ENCODE measurements around the gene KCNT2. TPM values are rescaled to one million over a fixed set of nuclear protein-coding genes. Genes with fewer than 3 reads are reported as not detected.

The KCNT2 gene
- total RNA-seq, 4 donors from 2014 or later, result 0.35 to 2.3 (median 0.91) TPM; not detected in 1

DNA sequence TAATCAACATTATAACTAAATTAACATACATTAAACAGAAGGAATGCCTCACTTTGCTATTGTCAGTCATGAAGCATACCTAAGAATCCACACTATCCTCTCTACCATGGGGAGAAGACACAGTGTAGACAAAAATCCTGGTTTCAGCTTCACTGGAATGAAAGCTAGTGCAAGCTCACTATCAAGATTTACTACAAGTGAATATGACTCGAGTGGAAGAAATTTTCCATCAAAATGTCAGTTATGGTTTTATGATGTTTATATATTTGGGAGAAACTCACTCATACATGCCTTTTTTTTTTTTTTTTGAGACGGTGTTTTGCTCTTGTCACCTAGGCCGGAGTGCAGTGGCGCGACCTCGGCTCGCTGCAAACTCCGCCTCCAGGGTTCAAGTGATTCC is 424.3 kb downstream of the KCNT2 start:
- H3K9me3 ChIP-seq, result no peaks in the 10 kb centered on the region
- H3K27ac ChIP-seq, result no peak overlapping the region
- H3K4me1 ChIP-seq, result peaks cover 5 to 17% (median 8%) of the 10 kb centered on the region in 3 donors
- WGBS, 2 donors, result 88 to 91% methylated on average over 3 to 8 of the region's 8 CpGs
- no peak for DNase-seq
- no peak for TF ChIP-seq POLR2A (IDR thresholded peaks at IDR 0.05)
- TF ChIP-seq, protein P1, sequence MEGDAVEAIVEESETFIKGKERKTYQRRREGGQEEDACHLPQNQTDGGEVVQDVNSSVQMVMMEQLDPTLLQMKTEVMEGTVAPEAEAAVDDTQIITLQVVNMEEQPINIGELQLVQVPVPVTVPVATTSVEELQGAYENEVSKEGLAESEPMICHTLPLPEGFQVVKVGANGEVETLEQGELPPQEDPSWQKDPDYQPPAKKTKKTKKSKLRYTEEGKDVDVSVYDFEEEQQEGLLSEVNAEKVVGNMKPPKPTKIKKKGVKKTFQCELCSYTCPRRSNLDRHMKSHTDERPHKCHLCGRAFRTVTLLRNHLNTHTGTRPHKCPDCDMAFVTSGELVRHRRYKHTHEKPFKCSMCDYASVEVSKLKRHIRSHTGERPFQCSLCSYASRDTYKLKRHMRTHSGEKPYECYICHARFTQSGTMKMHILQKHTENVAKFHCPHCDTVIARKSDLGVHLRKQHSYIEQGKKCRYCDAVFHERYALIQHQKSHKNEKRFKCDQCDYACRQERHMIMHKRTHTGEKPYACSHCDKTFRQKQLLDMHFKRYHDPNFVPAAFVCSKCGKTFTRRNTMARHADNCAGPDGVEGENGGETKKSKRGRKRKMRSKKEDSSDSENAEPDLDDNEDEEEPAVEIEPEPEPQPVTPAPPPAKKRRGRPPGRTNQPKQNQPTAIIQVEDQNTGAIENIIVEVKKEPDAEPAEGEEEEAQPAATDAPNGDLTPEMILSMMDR (IDR thresholded peaks at IDR 0.05), result no peak
- H3K27me3 ChIP-seq, result no peaks in the 10 kb centered on the region
- H3K36me3 ChIP-seq, result no peaks in the 10 kb centered on the region
- H3K4me3 ChIP-seq, result no peak overlapping the region
- intact Hi-C loops (cut with DNase I), result no loop called here

DNA sequence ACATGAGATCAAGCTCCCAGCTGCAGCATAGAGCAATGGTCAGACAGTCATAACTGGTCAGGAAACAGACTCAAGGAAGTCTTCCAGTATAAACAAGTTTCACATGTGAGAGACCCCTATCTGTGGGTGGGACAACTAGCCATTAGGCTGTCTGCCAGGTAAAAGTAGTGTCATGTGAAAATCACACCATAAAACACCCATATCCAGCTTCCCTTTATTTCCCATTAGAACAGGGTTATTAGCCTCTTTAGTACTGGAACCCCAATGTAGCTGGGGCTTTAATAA is 426.7 kb downstream of the KCNT2 start:
- Histone ChIP-seq H3K9me3 (no peaks in the 10 kb centered on the region), H3K36me3 (no peaks in the 10 kb centered on the region), H3K27ac (peak overlapping the region in 3 of 4 donors; percentile 19 to 66 (median 56)), H3K4me1 (peaks cover 5 to 17% (median 8%) of the 10 kb centered on the region in 3 donors), H3K4me3 (no peak overlapping the region), H3K27me3 (no peaks in the 10 kb centered on the region)
- no peak for DNase-seq
- TF ChIP-seq, protein P1 (IDR thresholded peaks at IDR 0.05), result no peak
- no peak for TF ChIP-seq POLR2A (IDR thresholded peaks at IDR 0.05)
- intact Hi-C loops (cut with DNase I), result no loop called here

DNA sequence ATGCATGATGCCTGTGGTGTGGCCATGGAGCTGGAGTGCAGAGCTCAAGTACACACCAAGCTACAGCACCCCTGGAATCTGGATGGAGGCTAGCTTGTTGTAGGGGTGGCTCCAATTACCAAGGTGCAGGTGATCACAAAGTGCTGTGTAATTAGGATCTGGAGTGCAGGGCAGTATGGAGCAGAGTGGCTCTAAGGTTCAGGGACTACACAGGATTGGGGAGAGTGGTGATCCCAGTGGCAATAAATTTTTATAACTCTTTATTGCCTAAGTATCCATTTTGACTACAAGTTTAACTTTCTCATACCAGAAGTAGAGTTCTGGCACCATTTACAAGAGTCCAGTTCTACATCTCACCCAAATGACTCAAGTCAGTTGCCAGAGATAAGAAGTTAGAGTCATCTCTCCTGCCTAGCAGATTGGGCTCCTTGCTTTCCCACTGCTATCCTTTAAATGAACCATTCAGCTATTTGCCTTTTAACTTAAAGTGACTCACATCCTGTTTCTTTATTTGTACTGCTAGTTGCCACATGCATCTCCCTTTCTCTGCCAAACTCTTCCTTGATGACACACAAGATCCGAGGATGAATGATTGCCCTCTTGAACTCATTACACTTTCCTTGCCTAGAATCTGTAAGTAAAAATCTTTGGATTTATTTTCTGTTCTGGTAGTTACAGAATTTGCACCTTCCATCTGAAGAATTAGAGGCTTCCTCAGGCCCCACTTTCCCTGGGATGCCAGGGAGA is 427.2 kb downstream of the KCNT2 start:
- Histone ChIP-seq H3K27ac (peak overlapping the region in 3 of 4 donors; percentile 19 to 66 (median 56)), H3K27me3 (no peaks in the 10 kb centered on the region), H3K36me3 (no peaks in the 10 kb centered on the region), H3K9me3 (no peaks in the 10 kb centered on the region), H3K4me3 (no peak overlapping the region), H3K4me1 (peaks cover 5 to 17% (median 8%) of the 10 kb centered on the region in 3 donors)
- TF ChIP-seq, protein P1 (IDR thresholded peaks at IDR 0.05), result no peak
- no peak for TF ChIP-seq POLR2A (IDR thresholded peaks at IDR 0.05)
- DNase-seq, result no peak
- WGBS, 2 donors, result 9 to 30% methylated on average over 1 of the region's 1 CpG
- intact Hi-C loops (cut with DNase I), result no loop called here

DNA sequence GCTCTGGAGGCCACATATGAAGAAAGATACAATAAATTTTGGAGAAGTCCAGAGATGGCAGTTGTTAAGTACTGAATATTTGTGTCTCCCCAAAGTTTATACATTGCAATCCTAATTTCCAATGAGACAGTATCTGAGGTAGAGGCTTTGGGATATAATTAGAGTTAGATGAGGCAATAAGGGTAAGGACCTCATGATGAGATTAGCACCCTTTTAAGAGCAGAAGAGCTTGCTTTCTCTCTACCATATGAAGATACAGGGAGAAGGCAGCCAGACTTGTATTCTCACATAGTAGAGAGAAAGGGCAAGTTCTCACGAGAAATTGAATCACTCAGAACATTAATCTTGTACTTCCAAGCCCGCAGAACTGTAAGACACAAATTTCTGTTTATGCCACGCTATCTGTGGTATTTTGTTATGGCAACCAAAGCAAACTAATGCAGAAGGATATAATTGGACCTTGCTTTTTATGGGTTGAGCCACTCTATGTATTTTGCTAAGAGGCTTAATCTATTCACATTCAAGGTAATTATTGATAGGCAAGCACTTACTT is 430.1 kb downstream of the KCNT2 start:
- no peak for DNase-seq
- no peak overlapping the region for H3K4me3 ChIP-seq
- whole genome bisulfite sequencing, 2 donors, result 34 to 36% methylated on average over 3 of the region's 3 CpGs
- H3K4me1 ChIP-seq, result peaks cover 5 to 17% (median 8%) of the 10 kb centered on the region in 3 donors
- H3K36me3 ChIP-seq, result no peaks in the 10 kb centered on the region
- intact Hi-C loops (cut with DNase I), result no loop called here
- H3K9me3 ChIP-seq, result no peaks in the 10 kb centered on the region
- no peak overlapping the region for H3K27ac ChIP-seq
- H3K27me3 ChIP-seq, result no peaks in the 10 kb centered on the region
- TF ChIP-seq, protein P1 (IDR thresholded peaks at IDR 0.05), result no peak

Small RNA genes within 50 kb of the gene (small RNA-seq; reads per million reads assigned to genes)
- 0 reads per million in 4 donors for gene MIR4735

Other genes starting within 250 kb of the KCNT2 start
- gene CFH, start 43.6 kb upstream of the KCNT2 start, total RNA-seq, result 10 to 100 TPM in 3 of 4 donors, 1 to 10 TPM in 1; 9.2 to 90.6 (median 43.8) TPM
- under 1 TPM in 1 of 4 donors, not detected in 3; 0.40 TPM for gene CFHR3, start 166.4 kb upstream of the KCNT2 start, total RNA-seq
- not detected for gene CFHR1, start 211.3 kb upstream of the KCNT2 start, total RNA-seq

All from esophagus squamous epithelium (tissue), 5 donors.